DMS153 (cell line): ENCODE measurements around the gene SREBF1.
A peak's percentile ranks its signal among the peaks of the same experiment; 100 is the strongest.

Experiments
- DNase-seq: peaks from one replicate; lab custom pipeline; 2025; lab: John Stamatoyannopoulos, UW

SREBF1 gene

DNA sequence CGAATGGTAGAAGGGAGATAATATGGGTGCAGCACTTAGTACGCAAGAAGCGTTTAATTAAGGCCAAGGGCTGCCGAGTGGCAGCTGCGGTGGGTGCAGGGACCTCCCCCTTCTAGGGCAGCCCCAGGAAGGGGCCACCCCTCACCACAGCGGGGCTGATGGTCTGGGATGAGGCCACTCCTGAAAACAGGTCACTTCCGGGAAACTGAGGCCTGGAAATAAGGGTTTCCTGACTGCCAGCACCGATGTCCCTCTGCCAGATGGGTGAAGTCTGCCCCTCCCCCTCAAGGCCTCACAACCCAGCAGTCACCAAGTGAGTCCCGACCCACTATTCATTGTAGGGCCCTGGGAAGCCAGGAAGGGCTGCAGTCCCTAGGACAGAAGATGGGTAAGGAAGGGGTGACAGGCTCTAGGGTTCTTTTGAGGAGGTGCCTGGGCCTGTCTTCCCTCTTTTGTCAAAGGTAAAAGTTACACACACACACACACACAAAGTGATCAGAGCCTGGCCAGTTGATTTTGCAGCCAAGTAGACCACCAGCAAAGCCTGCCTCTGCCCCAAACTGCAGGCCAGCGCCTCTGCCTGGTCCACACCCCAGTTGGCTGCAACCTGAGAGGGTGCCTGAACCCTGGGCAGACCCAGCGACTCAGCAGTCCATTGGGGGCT, 12.5 kb downstream of the SREBF1 start:
- DNase-seq, result no peak

DNA sequence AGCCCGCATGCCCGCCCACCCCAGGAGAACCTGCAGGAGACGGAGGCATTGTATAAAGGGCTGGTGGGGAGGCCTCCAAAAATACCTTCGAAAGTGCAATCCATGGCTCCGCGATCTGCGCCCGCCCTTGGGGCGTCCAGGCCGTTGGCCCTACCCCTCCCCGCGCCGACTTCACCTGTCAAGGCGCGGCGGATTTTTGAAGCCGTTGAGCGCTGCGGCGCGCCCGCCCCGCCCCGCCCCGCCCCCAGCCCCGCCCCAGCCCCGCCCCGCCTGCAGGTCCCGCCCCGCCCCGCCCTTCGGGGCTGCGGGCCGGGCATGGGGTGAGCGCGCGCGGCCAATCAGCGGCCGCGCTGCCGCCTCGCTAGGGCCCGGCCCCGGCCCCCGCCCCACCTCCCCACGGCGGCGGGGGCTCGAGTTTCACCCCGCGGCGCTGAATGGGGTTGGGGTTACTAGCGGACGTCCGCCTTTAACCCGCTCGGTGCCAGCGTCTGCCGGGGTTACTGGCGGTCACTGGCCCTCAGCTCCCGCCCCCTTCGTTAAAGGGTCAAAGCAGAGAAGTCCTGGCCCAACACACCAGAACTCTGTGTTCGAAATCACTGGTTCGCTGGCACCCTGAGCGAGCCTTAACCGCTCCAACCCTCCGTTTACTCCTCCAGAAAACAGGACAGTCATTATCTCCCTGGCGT, 13.2 kb downstream of the SREBF1 start:
- peak; percentile 38 for DNase-seq

DNA sequence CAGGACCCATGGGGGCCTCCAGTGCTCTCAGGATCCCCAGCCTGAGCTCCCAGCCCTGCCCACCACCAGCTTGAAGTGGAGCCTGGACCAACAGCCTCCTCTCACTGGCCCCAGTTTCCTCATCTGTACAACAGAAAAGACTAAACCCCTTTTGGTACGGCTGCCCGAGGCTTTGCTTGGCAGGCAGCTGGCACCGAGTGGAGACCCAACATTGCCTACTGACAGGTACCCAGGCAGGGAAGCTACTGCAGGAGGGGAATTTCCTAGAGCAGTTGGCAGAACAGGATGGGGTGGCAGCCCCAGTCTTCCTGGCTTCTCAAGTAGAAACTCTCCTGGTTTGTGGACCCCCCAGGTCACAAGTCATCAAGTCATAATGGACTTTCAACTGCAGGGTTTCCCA, 14.2 kb downstream of the SREBF1 start:
- DNase-seq, result no peak

DNA sequence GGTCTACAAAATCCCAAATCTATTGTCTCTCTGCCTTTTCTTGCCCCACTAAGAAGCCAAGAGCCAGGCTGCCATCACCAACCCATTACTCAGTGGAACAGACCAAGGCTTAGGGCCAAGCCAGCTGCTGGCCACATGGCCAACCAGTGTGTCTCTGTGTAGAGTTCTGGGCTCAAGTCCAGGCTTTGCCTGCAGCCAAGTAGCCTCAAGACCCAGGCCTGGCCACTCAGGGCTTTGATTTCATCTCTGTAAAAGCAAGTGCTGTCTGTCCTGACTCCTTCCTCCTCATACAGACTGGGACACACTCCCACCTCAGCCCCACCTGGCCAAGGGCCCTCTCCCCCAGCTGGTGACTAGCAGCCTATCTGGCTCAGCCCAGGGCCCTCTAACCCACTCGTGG, 14.6 kb downstream of the SREBF1 start:
- DNase-seq, result no peak

DNA sequence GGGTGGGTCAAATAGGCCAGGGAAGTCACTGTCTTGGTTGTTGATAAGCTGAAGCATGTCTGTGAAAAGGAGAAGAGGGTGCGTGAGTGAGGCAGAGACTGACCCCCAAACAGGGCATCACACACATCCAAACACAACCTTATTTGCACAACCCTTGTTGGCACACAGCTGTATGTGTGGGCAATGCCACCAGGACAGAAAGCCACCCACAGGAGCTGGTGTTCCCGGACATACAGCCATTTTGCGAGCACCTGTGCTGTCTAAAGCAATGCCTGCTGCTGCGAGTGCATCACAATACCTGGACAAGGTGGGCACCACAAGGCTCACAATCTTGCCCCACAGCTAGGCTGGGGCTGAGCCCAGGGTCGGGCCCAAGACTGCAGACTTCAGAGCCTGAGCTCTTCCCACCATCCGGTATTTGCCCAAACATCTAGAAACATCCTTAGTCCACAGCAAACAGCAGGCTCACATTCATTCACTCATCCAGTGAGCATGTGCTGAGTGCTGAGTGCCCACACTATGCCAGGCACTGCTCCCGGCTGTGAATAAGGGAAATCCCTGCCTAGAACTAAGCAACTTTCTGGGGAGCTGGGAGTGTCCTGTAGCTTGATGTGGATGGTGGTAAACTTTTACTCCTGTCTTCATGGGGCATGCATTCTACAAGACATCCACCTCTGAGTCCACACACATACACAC, 16.2 kb downstream of the SREBF1 start:
- no peak for DNase-seq

DNA sequence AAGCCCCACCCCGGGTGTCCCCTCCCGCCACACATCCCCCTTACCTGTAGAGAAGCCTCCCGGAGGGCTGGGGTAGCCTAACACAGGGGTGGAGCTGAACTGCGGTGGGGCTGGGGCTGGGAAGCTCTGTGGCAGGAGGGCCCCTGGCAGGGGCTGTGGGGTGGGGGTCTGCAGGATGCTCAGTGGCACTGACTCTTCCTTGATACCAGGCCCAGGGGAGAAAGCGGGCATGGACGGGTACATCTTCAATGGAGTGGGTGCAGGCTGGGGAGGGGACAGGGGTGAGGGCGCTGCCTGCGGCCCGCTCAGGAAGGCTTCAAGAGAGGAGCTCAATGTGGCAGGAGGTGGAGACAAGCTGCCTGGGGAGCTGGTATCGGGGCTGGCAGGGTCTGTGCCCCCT, 16.7 kb downstream of the SREBF1 start:
- no peak for DNase-seq

DNA sequence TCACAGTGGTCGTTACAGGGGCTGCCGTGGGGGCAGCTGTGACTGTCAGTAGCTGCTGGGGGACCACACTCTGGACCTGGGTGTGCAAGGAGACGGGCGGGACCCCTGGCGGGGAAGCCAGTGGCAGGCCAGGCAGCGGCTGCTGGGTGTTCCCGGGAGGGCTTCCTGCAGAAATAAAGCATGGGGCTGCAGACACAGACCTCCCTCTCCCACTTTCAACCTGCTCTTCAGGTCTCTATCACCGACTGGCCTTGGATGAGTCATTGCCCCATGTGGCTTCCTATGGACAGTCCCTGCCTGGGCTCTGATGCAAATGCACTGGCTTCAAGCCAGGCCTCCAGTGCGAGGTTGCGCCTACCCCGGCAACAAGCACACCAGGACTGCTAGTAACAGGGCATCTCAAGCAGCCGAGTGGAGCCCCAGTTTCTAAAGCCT, 17.2 kb downstream of the SREBF1 start:
- DNase-seq, result no peak

DNA sequence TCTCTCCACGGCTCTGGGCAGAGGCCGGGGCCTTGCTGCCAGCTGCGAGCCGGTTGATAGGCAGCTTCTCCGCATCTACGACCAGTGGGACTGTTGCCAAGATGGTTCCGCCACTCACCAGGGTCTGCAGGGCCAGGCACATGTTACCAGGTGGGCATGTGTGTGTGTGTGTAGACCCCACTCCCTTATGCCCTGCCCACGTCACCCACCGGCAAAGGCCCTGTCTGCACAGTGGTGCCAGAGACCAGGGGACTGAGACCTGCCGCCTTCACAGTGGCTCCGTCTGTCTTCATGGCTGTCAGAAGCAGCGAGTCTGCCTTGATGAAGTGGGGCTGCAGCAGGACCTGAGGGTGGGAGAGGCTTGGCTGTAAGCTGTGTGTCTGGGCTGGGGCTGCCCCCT, 17.7 kb downstream of the SREBF1 start:
- no peak for DNase-seq

DNA sequence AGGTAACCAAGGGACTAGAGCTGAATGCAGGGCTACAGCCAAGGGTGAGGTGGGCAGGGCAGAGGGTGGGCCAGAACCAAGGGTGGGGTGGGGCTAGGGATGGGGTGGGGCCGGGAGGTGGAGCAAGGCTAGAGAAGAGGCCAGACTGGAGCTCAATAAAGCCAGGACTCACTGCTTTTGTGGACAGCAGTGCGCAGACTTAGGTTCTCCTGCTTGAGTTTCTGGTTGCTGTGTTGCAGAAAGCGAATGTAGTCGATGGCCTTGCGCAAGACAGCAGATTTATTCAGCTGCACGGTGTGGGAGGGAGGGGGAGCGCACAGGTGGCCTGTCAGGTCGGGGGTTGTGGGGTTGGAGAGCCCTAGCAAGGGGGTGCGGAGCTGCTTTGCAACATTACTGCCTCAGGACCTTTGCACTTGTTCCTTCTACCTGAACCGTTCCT, 18.7 kb downstream of the SREBF1 start:
- no peak for DNase-seq

DNA sequence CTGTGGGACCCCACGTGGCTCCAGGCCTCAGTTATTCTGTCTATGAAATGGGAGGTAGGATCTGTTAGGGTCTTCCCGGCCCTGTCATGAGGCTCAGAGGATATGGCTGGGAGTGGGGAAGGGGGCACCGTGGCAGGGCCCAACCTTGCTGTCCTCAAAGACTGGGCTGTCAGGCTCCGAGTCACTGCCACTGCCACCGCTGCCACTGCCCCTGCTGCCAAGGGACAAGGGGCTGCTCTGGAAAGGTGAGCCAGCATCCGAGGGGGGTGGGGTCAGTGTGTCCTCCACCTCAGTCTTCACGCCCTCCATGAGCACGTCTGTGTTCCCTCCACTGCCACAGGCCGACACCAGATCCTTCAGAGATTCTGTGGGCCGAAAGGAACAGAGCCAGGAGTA, 19.2 kb downstream of the SREBF1 start:
- DNase-seq, result no peak

DNA sequence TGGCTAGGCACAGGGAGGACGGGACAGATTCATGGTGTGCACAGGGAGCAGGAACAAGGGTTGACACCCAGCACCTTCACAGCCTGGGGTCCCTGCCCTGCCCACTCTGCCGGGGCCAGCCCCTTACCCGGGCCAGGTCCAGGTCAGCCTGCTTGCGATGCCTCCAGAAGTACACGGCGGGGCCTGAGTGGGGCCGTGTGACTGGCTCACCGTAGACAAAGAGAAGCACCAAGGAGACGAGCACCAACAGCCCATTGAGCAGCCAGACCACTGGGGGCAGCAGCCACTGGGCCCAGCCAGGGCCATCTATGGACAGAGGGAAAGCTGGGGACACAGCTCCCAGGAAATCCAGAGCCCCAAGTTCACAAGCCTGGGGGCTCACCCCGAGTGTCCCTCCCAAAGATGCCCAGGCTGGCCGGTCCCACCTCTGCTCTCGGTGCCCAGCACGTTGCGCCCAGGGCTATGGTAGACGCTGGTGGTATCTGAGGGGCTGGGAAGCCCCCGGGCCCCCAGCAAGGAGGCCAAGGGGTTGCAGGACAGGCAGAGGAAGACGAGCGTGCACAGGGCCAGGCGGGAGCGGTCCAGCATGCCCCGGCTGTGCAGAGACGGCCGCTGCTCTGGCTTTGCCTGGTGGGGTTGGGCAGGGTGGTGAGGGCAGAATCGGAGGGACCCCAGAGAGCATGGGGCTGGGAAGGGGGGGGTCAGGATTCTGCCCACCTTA, 19.8 kb downstream of the SREBF1 start:
- DNase-seq, result no peak

DNA sequence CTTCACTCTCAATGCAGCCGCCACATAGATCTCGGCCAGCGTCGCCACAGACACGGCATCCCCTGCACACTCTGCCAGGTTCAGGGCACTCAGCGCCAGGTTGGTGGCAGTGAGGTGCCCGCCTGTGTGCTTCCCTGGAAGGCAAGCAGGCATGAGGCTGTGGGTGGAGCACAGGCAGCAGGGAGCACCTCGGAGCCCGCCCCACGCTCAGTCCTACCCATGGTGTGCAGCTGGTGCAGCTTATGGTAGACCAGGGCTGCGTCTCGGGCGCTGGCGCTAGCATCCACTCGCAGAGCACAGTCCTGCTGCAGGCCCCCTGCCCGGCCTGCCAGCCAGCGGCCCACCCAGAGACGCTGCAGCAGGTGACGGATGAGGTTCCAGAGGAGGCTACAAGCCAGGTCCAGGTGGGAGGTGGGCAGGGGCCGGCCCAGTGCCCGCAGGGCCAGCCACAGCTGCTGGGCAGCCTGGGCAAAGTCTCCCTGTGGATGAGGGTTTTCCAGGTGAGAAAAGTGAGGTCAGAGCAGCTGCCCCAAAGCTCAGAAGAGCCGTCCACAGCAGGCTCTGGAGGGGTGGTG, 20.5 kb downstream of the SREBF1 start:
- DNase-seq, result no peak

DNA sequence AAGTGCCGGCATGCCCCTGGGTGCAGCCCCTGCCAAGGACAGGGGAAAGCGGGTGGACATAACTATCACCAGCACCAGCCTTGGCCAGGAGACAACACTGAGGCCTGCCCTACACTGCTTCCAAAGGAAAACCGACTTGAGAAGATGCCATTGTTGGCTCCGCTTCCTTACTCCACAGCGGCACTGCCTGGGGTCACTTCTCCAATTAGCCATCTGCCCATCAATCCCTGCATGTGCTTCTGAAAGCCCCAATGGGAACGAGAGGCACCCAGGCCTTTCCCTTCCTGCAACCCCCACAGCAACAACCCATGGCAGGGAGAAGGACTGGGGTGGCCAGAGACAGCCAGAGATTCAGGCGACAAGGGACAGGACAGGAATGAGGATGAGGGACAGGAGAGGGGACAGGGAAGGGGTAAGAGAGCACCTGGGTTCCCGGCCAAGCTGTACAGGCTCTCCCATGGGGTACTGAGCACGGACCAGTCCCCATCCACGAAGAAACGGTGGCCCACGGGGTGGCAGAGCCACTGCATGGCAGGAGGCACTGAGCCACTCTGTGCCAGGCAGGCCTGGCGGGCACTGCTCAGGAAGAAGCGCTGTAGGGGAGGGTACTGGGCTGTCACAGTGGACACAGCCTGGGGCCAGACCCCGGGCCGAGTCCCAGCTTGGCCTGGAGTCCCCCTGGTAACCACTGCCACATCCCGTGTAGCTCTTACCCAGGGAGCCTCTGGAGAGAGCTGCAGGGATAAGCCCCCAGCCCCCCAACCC, 21.2 kb downstream of the SREBF1 start:
- no peak for DNase-seq

DNA sequence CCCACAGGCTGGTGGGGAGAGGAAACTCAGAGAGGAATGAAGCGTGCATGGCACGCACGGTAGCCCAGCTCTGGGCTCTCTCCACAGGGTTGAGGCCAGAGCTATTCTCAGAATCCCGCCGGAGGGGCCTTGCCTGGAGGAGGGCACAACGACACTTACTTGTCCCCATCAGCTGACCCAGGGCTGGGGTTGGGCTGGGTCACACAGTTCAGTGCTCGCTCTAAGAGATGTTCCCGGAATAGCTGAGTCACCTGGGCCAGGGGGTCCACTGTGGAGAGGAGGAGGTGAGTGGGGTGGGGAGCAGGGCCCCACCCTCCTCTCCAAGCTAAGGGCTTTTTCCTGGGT, 21.8 kb downstream of the SREBF1 start:
- no peak for DNase-seq

DNA sequence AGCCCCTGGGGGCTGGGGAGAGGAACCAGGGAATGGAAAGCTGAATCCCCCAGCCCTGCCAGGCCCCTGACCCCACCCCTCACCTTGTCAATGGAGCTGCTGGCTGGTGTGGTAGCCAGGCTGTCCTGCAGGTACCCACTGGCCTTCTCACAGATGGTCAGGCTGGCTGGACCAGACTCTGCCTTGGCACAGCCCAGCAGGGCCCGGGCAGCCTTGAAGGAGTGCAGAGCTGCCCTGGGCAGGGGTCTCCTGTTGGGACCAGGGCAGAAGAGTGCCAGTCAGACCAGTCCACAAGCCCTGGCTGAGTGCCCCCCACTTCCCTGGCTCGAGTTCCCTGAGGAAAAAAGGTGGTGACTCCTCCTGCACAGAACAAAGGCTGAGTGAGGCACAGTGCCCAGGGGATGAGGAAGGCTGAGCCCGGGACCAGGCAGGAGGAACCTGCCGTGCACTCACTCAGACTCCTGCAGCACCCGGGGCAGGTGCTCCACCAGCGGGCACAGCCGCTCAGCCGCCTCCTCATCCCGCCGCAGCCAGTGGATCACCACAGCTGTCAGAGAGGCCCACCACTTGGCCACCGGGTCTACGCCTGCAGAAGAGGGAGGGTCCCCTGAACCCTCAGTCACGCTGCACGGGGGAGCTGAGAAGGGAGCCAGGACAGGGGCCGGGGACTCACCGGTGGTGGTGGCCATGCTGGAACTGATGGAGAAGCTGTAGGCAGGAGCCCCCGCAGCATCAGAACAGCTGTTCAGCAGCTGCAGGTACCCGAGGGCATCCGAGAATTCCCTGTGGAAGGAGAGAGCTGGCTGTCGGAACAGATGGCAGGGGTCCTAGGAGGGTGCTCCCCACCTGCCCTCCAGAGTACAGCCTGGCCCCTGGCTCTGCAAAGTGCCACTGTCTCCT, 22.4 kb downstream of the SREBF1 start:
- DNase-seq, result no peak

DNA sequence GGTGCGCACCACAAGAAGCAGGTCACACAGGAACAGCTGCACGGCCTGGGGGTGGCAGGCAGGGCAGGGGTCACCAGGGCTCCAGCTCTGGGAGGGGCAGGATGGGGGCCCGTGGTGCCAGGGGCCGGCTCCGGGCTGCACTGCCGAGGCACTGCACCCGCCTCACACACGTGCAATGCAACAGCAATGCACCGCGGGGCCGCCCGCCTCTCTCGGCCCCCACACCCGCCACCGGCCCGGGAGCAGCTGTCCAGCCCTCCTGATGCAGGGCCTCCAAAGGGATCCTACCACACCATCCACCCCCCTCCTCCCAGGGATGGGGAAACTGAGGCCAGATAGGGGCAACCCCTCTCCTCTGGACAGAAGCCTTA, 23.1 kb downstream of the SREBF1 start:
- DNase-seq, result no peak

DNA sequence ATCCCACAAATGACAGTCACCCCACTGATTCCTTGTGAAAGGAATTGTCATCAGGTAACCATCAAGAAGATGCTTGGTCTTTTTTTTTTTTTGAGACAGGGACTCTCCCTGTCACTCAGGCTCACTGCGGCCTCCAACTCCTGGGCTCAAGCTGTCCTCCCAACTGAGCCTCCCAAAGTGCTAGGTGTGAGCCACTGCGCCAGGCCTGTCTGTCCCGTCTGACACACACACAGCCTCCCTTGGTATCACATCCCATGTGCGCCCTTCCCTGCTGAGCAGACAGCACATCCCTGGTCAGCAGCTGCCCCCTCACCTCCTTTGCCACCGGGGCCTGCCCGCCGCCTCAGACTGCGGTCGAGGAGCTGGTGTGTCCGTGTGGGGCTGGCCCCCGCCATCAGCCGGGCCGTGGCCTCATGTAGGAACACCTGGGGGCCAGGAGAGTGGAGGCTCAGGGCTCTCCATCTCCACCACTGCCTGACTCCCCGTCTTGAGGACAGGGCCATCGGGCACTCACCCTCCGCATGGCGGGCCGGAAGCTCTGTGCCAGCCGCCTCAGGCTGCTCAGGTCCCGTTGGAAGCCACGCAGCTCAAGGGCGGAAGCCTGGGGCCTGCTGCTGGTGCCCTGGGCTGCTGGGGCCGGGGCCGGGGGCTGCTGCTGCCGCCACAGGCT, 23.6 kb downstream of the SREBF1 start:
- no peak for DNase-seq

DNA sequence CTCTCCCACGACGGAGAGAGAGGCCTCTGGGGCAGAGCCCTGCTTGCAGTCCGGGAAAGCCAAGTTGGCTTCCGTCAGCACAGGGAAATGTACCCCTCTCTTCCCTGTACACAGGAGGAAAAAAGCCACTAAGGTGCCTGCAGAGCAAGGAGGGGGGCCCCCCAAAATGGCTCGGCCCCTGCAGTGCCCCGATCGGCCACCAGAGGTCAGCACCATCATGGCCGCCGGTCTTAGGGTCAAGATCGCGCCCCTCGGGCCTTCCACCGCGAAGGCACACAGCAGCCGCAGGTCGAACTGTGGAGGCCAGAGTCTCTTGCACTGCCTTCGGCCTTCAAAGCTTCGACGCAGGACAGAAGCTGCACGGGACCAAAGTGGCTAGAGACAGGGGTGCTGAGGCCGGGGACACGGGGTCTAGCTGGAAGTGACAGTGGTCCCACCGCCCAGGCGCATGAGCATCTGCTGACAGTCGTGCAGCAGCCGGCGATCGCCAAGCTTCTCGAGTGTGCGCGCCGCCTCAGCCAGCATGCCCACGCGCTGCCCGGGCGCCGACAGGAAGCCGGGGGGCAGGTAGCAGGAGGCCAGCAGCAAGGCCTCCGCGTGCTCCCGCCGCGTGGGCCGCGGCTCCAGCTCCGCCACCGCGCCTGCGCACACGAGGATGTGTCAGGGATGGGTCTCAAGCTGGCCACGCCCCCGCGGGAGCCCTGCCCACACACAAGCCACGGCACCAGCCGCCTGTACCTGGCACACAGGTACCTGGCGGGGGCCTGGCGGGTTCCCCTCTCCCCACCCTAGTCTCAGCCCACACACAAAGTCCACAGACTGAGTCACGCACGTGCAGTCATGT, 24.4 kb downstream of the SREBF1 start:
- DNase-seq, result no peak
